ENCODE results near the gene MRPS22. TPM values are rescaled to one million over a fixed set of nuclear protein-coding genes. Genes with fewer than 3 reads are reported as not detected.

MRPS22 gene
- total RNA-seq, 2 donors from 2014 or later: 34.1 to 37.8 TPM

GRCh38 chr3:139339219-139339906, 4.5 kb upstream of the MRPS22 start:
- Histone ChIP-seq H3K36me3 (no peaks in the 10 kb centered on the region), H3K27me3 (replicated peaks; ENCODE audit: insufficient read depth) (no peaks in the 10 kb centered on the region), H3K4me1 (replicated peaks) (no peaks in the 10 kb centered on the region), H3K9me3 (no peaks in the 10 kb centered on the region), H3K27ac (no peak overlapping the region), H3K4me3 (no peak overlapping the region)
- WGBS: 66% methylated on average over 4 of the region's 4 CpGs
- TF ChIP-seq POLR2AphosphoS5 (IDR thresholded peaks at IDR 0.05) (no peak), POLR2A (IDR thresholded peaks at IDR 0.05) (no peak), CTCF (IDR thresholded peaks at IDR 0.05) (no peak)
- no peak for DNase-seq (ENCODE audit: low spot score)
- intact Hi-C loops (cut with DNase I): no loop called here

- Histone ChIP-seq H3K9me3 (no peaks in the 10 kb centered on the region), H3K27ac (no peak overlapping the region), H3K4me1 (replicated peaks) (peaks cover 7% of the 10 kb centered on the region), H3K4me3 (no peak overlapping the region), H3K36me3 (no peaks in the 10 kb centered on the region), H3K27me3 (replicated peaks; ENCODE audit: insufficient read depth) (no peaks in the 10 kb centered on the region)
- no peak for DNase-seq (ENCODE audit: low spot score)
- no peak for TF ChIP-seq CTCF (IDR thresholded peaks at IDR 0.05)
- TF ChIP-seq POLR2AphosphoS5 (IDR thresholded peaks at IDR 0.05): no peak
- intact Hi-C loops (cut with DNase I): no loop called here
Observed at GRCh38 chr3:139340784-139341183, 3.0 kb upstream of the MRPS22 start.

GRCh38 chr3:139342054-139342453, 1.8 kb upstream of the MRPS22 start:
- Histone ChIP-seq H3K27ac (no peak overlapping the region), H3K27me3 (replicated peaks; ENCODE audit: insufficient read depth) (no peaks in the 10 kb centered on the region), H3K9me3 (no peaks in the 10 kb centered on the region), H3K4me1 (replicated peaks) (peaks cover 7% of the 10 kb centered on the region), H3K4me3 (no peak overlapping the region), H3K36me3 (no peaks in the 10 kb centered on the region)
- TF ChIP-seq POLR2AphosphoS5 (IDR thresholded peaks at IDR 0.05): no peak
- TF ChIP-seq POLR2A (IDR thresholded peaks at IDR 0.05): no peak
- TF ChIP-seq CTCF (IDR thresholded peaks at IDR 0.05): no peak
- DNase-seq (ENCODE audit: low spot score): no peak
- intact Hi-C loops (cut with DNase I): no loop called here

- Histone ChIP-seq H3K36me3 (peaks cover 0 to 5% of the 10 kb centered on the region in 2 donors), H3K9me3 (no peaks in the 10 kb centered on the region), H3K4me1 (replicated peaks) (peaks cover 7% of the 10 kb centered on the region), H3K4me3 (no peak overlapping the region), H3K27ac (no peak overlapping the region), H3K27me3 (replicated peaks; ENCODE audit: insufficient read depth) (no peaks in the 10 kb centered on the region)
- TF ChIP-seq POLR2AphosphoS5 (IDR thresholded peaks at IDR 0.05) (no peak), POLR2A (IDR thresholded peaks at IDR 0.05) (no peak), CTCF (IDR thresholded peaks at IDR 0.05) (no peak)
- intact Hi-C loops (cut with DNase I): no loop called here
- no peak for DNase-seq (ENCODE audit: low spot score)
- 67% methylated on average over 2 of the region's 2 CpGs for WGBS
Observed at GRCh38 chr3:139346771-139347170, 3.0 kb downstream of the MRPS22 start.

- WGBS: 69% methylated on average over 3 of the region's 3 CpGs
- no peak for DNase-seq (ENCODE audit: low spot score)
- H3K27me3 ChIP-seq (replicated peaks; ENCODE audit: insufficient read depth): no peaks in the 10 kb centered on the region
- no peaks in the 10 kb centered on the region for H3K4me1 ChIP-seq (replicated peaks)
- no peak overlapping the region for H3K27ac ChIP-seq
- intact Hi-C loops (cut with DNase I): no loop called here
- TF ChIP-seq POLR2A (IDR thresholded peaks at IDR 0.05): no peak
- TF ChIP-seq CTCF (IDR thresholded peaks at IDR 0.05): peak in 2 of 4 experiments; percentile 27 to 51
- peaks cover 11 to 13% of the 10 kb centered on the region in 2 donors for H3K36me3 ChIP-seq
- H3K4me3 ChIP-seq: no peak overlapping the region
- H3K9me3 ChIP-seq: no peaks in the 10 kb centered on the region
Observed at GRCh38 chr3:139353920-139354556, 10.2 kb downstream of the MRPS22 start.

Measured in prostate gland (tissue), 2 donors.